Parathyroid adenoma (tissue), 2 donors: Measurements from ENCODE around the gene DNAH10.

Source experiments
- H2AFZ ChIP-seq: fragments of 300-600 bp; sonication (generic); one replicate; pipeline ENCODE4 v1.7.0; 2017; ENCODE audit warnings: antibody characterized with exemption, mild to moderate bottlenecking
- H3K27ac ChIP-seq: fragments of 300-600 bp; sonication (generic); one replicate; pipeline ENCODE4 v1.7.0; 2017
- H3K27me3 ChIP-seq: fragments of 300-600 bp; sonication (generic); one replicate; pipeline ENCODE4 v1.7.0; 2017; ENCODE audit warnings: low read length; ENCODE audit not compliant: control insufficient read depth, insufficient read depth
- H3K36me3 ChIP-seq: fragments of 300-600 bp; sonication (generic); one replicate; pipeline ENCODE4 v1.7.0; 2017; ENCODE audit warnings: low read length; ENCODE audit not compliant: control insufficient read depth, insufficient read depth
- H3K4me1 ChIP-seq: fragments of 300-600 bp; sonication (generic); one replicate; pipeline ENCODE4 v1.7.0; 2017; ENCODE audit warnings: control low read depth
- H3K4me2 ChIP-seq: fragments of 300-600 bp; sonication (generic); one replicate; pipeline ENCODE4 v1.7.0; 2017; ENCODE audit warnings: low read length
- H3K4me3 ChIP-seq: fragments of 300-600 bp; sonication (generic); one replicate; pipeline ENCODE4 v1.7.0; 2017; ENCODE audit warnings: low read depth, low read length
- H3K79me2 ChIP-seq: fragments of 300-600 bp; sonication (generic); one replicate; pipeline ENCODE4 v1.7.0; 2017; ENCODE audit warnings: control low read depth
- H3K9ac ChIP-seq: fragments of 300-600 bp; sonication (generic); one replicate; pipeline ENCODE4 v1.7.0; 2017; ENCODE audit warnings: mild to moderate bottlenecking
- H3K9me3 ChIP-seq: fragments of 300-600 bp; sonication (generic); one replicate; pipeline ENCODE4 v1.7.0; 2017; ENCODE audit warnings: low read length; ENCODE audit not compliant: control insufficient read depth
- TF ChIP-seq, protein P1 (sequence below): fragments of 300-600 bp; sonication (generic); IDR thresholded peaks from one replicate; pipeline ENCODE4 v1.7.0; 2017; ENCODE audit warnings: antibody characterized with exemption, mild to moderate bottlenecking
- donor health status: primary hyperparathyroidism.

Gene DNAH10

DNA sequence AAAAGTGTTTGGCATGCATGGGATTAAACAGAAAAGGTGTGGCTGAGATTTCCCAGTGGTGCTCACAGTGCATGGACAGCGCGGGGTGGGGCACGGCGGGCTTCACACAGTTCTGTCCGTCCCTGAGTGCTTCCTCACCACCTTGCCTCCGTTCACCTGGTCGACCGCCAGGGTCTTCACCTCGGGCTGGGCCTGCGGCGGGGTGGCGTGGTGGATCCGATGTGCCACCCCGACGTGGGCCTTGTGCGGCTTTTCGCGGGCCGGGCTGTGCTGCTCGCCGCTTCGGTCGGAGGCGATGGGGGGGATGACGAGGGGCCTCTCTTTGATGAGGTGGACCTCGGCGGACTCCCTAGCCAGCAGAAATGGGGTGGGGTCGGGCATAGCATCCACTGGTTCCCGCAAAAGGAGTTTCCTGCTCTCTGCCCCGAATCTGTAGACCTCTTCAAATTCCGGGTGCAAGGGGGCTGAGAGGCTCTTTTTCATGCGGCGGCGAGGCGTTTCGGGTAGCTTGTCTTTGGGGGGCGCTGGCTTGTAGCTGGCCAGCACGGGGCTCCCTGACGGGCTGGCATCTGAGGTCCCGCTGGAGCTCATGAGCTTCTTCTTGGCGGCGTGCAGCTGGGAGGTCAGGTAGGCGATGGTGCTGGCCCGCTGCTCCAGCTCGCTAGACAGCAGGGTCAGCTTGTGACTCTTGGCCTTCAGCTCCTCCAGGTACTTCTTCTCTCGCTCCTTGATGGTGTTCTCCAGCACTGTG lies 175.0 kb downstream of the DNAH10 start:
- TF ChIP-seq, protein P1, sequence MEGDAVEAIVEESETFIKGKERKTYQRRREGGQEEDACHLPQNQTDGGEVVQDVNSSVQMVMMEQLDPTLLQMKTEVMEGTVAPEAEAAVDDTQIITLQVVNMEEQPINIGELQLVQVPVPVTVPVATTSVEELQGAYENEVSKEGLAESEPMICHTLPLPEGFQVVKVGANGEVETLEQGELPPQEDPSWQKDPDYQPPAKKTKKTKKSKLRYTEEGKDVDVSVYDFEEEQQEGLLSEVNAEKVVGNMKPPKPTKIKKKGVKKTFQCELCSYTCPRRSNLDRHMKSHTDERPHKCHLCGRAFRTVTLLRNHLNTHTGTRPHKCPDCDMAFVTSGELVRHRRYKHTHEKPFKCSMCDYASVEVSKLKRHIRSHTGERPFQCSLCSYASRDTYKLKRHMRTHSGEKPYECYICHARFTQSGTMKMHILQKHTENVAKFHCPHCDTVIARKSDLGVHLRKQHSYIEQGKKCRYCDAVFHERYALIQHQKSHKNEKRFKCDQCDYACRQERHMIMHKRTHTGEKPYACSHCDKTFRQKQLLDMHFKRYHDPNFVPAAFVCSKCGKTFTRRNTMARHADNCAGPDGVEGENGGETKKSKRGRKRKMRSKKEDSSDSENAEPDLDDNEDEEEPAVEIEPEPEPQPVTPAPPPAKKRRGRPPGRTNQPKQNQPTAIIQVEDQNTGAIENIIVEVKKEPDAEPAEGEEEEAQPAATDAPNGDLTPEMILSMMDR, result no peak

DNA sequence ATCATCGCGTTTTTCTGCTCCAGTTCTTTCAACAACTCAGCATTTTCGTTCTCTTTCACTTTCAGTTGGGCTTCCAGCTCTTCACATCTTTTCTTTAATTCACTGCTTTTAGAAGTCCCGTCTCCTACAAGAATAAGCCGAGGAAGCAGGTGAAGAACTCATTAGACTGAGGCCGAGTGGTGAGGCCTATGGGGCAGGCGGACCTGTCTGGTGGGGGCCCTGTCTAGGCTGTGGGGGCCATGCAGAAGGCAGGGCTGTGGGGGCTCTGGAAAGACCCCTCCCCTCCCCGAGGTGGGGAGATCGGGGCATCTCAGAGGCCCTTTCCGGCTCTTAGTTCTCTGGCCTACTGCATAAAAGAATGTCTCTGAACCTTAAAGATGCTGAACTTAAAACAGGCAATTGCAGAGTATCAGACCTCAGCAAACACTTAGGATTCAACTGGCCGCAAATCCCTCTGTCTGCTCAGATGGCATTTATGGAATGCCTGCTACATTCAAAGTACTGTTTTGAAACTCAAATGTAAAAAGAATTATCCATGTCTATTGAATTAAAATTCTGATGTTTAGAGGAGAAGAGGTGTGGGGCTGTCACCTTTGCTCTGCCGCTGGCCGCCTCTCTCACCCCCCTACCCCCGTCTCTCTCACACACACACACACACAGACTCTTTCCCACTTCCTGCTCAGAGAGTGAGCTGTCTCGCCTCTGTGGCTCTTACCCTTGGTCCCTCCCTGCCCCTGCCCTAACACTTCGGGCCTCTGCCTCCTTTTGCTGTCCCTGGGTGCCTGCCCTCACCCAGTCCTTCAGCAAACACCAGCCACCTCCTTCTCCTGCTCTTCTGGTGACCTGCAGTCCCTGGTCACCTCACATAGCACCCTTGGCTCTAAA lies 175.8 kb downstream of the DNAH10 start:
- Histone ChIP-seq H3K4me3 (no peak overlapping the region), H3K36me3 (no peaks in the 10 kb centered on the region), H3K9me3 (no peaks in the 10 kb centered on the region), H3K27me3 (no peaks in the 10 kb centered on the region), H2AFZ (no peak overlapping the region), H3K4me2 (no peak overlapping the region), H3K4me1 (no peaks in the 10 kb centered on the region), H3K9ac (no peak overlapping the region), H3K27ac (no peak overlapping the region), H3K79me2 (no peaks in the 10 kb centered on the region)
- TF ChIP-seq, protein P1, result no peak

More for the DNA sequence above, 175.0 kb downstream of the DNAH10 start:
- no peaks in the 10 kb centered on the region for H3K36me3 ChIP-seq
- H3K27me3 ChIP-seq, result no peaks in the 10 kb centered on the region
- H3K4me1 ChIP-seq, result no peaks in the 10 kb centered on the region
- no peak overlapping the region for H3K4me2 ChIP-seq
- H3K79me2 ChIP-seq, result no peaks in the 10 kb centered on the region
- H2AFZ ChIP-seq, result no peak overlapping the region
- no peaks in the 10 kb centered on the region for H3K9me3 ChIP-seq
- H3K27ac ChIP-seq, result no peak overlapping the region
- H3K9ac ChIP-seq, result no peak overlapping the region
- H3K4me3 ChIP-seq, result no peak overlapping the region

DNA sequence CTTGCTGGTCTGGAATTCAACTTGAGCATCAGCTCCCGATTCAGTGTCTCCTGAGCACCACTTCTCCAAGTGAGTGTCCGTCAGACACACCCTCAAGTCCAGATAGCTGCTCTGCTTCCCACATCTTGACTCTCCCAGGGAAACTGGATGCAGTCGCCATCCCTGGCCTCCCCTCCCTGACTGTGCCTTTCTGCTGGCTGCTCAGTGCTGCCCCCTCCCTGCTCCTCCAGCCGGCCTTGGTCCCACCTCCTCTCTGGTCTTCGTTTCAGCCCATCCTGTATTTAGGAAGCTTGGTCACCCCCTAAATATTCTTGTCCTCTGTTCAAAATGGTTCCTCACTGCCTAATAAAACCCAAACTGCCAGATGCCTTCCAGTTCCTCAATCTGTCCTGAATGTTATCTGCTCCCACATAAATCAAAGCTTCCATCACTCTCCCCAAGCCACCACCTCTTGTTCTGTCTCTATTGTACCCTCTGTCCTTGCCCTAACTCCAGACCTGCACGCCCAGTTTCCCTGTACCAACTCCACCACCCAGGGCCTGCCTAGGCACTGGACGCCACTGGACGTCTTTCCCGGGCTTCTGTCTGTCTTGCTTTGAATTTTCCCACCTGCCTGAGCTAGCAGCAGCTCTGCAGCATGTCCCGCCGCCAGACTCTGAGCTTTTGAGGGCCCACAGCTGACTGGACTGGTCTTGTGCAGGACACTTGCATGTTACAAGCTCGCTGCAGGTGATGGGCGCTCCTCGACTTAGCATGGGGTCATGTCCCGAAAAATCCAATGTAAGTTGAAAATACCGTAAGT lies 176.8 kb downstream of the DNAH10 start:
- H3K9me3 ChIP-seq, result no peaks in the 10 kb centered on the region
- H3K27me3 ChIP-seq, result no peaks in the 10 kb centered on the region
- no peaks in the 10 kb centered on the region for H3K36me3 ChIP-seq
- no peak overlapping the region for H3K27ac ChIP-seq
- H3K4me2 ChIP-seq, result no peak overlapping the region
- H3K9ac ChIP-seq, result no peak overlapping the region
- no peaks in the 10 kb centered on the region for H3K4me1 ChIP-seq
- no peaks in the 10 kb centered on the region for H3K79me2 ChIP-seq
- H2AFZ ChIP-seq, result no peak overlapping the region
- TF ChIP-seq, protein P1, result no peak
- no peak overlapping the region for H3K4me3 ChIP-seq

DNA sequence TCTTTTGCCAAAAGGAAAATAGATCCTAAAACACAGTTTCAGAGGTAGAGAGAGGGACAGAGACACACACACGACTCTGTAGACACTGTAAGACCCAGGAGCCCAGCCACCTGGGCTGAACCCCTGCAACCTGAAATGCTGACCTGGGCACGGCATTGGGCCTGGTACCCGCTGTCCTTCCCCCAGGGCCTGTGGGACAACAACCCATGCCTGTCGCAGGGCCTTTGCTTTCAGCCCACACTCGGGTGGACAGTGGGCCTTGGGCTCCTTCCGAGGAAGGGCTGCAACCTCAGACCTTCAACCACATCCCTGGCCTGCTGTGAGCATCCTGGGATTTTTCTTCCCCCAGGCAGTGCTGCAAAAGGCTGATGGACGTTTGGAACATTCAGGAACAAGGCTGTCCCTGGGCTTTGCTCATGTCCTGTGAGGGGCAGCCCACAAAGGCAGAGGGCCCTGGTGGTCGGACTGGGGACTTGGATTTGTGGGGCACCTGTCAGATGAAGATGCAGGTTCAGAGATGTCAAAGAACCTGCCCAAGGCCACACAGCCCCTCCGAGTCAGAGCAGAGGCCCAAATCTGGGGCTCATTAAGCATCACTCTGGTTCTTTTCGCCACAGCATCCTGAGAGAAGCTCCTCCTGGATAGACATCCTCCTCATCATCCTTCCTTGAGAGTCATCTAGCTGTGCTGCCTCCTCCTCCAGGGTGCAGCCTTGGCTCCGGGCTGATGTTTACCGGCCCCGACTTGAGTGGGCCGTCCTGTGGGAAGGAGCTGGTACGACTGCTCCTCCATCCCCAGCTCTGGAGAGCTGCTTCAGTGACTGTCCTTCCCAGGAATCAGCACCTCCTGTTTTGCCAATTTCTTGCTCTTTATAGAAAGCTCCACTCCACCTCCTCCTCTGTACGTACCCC lies 177.9 kb downstream of the DNAH10 start:
- no peaks in the 10 kb centered on the region for H3K27me3 ChIP-seq
- H3K36me3 ChIP-seq, result no peaks in the 10 kb centered on the region
- no peaks in the 10 kb centered on the region for H3K79me2 ChIP-seq
- no peaks in the 10 kb centered on the region for H3K4me1 ChIP-seq
- no peak overlapping the region for H3K4me3 ChIP-seq
- H3K9ac ChIP-seq, result no peak overlapping the region
- TF ChIP-seq, protein P1, result no peak
- H3K27ac ChIP-seq, result no peak overlapping the region
- H2AFZ ChIP-seq, result no peak overlapping the region
- no peaks in the 10 kb centered on the region for H3K9me3 ChIP-seq
- H3K4me2 ChIP-seq, result no peak overlapping the region
